Stimulated activated CD4-positive, alpha-beta T cell treated with anti-CD3 and anti-CD28 coated beads, Interleukin-1b, Interleukin-23, amount 100 ng/mL, for 1 hour (primary cell): ENCODE measurements around the gene TAGAP.
"Not testable (repeated sequence)": the region's sequence is repeated elsewhere in the genome, so short reads cannot be mapped to it uniquely, and the experiment has no call there.

Experiments used
- DNase-seq, 2 donors: peaks; one replicate each; pipeline ENCODE4 v3.0.0-alpha.2; 2020; ENCODE audit warnings: low read depth in 2 of 2

TAGAP gene

GRCh38 chr6:159045801-159046200, 1.0 kb upstream of the TAGAP start:
- DNase-seq: no peak

- DNase-seq: no peak
Observed at GRCh38 chr6:159043947-159044346, 844 bp downstream of the TAGAP start.

- DNase-seq: no peak
Observed at GRCh38 chr6:159043251-159043650, 1.5 kb downstream of the TAGAP start.

GRCh38 chr6:159042826-159043181, 2.0 kb downstream of the TAGAP start:
- DNase-seq: no peak

DNA sequence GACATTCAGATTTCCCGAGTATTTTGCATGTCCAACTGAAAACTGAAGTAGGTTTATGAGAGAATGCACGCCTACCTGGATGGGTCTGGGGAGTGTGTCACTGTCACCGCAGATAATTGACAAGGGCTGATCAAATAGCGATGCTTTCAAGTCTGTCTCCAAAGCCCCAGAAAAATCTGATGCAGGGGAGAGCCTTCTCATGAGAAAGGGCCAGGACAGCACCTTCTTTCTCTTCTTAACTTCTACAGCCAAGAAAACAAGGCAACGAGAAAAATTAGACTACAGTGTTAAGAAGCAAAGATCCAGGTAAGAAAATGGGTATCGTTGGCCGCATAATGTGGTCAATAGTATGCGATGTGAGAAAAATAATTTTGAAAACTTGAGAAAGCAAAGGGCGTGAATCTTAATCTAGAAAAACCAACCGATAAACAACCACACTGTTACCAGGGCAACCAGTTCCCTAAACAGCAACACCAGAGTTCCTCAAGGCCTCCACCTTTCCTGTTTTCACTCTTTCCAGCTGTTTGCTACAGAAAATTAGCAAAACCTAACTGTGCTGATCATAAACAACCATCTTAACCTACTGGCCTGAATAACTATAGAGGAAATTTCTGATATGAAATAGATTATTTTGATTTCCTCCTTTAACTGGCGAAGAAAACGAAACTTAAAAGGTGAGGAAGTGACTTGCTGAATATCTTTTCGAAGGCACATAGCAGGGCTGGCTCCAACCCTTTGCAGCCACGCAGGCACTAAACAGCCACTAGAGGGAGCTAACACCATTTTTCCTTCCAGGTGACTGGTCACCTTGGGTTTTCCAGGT, 2.6 kb downstream of the TAGAP start:
- DNase-seq: no peak

DNA sequence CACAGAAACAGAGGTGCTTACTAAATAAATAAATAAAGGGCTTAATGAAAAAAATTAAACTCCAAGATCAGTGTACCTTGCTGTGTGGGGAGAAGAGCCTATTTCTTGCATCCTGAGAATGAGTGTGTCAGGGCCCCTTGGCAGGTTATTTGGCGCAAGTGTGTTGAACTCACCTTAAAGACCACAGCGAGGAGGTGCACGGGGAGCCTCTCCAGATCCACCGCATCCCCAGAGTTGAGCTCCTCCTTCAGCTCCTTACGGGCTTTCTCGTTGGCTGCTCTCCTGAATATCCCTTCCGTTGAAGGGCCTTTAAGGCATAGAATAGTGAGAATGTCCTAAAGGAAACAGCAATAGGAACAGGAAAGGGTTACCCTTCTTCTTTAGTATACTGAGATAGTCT, 3.6 kb downstream of the TAGAP start:
- no peak for DNase-seq

GRCh38 chr6:159039885-159040258, 4.9 kb downstream of the TAGAP start:
- DNase-seq: no peak

DNA sequence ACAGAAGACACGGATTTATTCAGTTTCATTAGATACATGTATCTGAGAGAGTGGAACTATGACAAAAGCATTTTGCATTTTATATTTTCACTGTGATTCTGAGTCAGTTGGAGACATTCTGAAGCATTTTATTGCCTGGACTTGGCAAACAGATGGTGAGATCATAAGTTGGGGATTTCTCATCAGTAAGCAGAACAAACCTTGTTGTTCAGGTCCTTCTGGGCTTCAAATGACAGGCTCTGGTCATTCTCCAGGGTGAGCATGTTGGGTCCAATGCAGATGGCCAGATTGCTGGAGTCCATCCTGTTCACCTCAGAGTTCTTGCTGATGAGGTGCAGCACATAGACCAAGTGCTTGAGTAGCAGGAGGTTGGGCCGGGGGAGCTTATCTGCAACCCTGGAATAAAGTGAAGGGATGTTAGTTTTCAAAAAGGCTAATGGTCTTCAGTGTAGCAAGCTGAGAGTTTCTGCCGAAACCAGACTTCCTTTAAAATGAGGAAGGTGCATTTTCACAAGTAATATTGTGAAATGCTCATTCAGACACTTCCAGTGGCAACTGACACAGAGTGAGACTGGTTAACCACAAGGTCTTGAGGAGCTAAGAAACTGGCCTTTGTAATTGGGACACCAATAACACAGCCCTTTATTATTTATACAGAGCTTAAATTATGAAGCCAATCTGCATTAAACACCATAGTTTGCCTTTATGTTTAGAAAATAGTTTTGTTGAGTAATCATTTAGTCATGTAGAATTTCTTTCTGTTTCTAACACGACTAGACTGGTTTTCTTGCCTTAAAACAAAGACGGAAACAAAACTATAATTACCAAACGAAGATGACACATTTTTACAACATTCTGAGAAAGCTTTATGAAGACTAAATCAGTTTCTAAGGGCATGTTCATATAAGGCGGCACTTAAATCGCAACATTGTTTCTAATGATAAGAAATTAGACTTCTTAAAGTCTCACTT, 5.6 kb downstream of the TAGAP start:
- DNase-seq: no peak

GRCh38 chr6:159038318-159038717, 6.5 kb downstream of the TAGAP start:
- DNase-seq: not testable (repeated sequence)

DNA sequence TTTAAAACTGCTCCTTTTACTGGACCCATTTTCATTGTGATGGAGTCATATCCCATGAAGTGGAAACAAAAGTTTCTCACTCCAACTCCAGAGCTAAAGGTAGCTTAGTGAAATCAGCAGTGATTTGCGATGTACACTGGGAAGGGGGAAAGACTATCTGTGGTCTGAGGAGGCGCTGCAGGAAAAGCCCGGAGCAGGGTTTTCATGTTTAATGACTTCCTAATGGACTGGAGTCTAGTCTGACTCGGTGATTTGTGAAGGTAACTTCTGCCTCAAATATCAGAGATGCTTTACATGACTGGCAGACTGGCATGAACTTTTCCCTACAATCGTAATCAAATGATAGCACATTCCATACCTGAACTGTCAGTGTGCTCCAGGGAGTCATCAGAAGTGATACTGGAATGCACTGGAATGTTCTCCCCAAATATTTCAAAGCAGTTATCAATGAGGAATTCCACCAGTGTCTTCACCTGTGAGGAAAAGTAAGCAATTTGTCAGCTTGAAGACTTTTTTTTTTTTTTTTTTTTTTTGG, 7.0 kb downstream of the TAGAP start:
- no peak for DNase-seq

GRCh38 chr6:159036673-159037072, 8.1 kb downstream of the TAGAP start:
- DNase-seq: no peak

DNA sequence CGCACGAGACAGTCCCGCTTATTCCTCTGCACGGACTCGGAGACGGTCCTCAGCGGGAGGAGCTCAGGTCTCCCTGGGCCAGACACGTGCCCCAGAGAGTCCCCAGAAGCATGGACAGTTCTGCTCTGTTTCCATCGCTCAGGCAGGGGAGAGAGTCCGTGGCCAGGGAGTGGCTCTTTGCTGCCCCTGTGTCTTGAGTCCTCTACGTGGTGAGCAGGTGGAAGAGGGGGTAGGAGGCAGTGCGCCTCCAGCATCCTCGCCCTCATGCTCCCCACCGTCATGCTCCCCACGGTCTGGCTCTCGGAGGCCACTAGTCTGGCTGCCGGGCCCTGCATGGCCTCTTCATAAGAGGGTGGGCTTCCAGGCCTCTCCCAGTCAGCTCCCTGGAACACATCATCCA, 8.9 kb downstream of the TAGAP start:
- DNase-seq: no peak

DNA sequence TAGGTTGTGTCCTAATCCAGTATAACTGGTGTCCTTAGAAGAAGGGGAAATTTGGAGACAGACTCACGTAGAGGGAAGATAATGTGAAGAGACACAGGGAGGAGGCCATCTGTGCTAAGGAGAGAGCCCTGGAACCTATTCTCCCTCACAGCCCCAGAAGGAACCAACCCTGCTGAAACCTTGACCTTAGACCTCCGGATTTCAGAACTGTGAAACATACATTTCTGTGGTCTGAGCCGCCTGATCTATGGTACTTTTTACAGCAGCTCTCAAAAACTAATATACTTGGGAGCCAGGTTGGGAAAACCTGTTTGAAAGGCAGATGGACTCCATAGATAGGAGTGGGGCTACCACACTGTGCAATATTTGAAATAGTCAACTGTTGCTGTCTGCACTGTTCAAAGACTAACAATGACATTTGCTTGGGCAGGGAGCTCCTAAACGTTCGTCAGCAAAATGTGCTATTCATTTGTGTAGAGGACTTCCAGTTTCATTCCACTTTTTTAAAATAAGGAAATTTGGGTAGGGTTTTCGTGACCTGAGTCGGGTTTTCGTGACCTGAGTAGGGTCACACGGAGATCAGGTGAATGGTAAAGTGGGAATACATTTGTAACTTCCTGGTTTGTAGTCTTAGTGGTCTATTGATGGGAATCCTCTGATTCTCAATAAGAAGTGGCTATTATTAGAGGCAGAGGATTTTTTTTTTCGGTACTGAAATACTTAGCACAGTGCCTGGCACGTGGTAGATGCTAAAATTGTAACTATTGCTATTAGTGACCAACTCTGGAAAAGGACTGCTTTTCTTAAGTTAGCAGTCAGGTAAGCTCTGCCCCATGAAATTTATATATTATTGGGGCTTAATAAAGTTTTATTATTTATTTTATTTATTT, 11.4 kb downstream of the TAGAP start:
- DNase-seq: no peak

DNA sequence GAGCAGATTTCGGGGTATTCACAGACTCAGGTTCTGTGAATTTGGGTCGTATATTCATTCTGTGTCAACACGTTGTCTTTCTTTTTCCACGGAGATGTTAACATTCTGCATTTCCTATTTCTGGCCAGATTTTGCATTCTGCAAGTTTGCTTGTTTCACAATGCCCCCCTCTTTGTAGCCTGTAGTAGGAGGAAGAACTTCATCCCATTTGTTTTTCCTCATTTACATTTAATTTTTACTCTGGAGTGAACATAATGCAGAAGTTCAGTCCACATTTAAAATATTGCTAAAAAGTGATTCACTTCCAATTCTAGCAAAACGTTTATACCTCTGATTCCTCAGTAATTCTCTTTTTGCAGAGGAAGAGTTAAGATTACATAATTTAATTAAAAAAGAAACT, 12.9 kb downstream of the TAGAP start:
- no peak for DNase-seq

- DNase-seq: no peak
Observed at GRCh38 chr6:159030168-159030567, 14.6 kb downstream of the TAGAP start.

GRCh38 chr6:159025224-159025623, 19.6 kb downstream of the TAGAP start:
- not testable (repeated sequence) for DNase-seq

DNA sequence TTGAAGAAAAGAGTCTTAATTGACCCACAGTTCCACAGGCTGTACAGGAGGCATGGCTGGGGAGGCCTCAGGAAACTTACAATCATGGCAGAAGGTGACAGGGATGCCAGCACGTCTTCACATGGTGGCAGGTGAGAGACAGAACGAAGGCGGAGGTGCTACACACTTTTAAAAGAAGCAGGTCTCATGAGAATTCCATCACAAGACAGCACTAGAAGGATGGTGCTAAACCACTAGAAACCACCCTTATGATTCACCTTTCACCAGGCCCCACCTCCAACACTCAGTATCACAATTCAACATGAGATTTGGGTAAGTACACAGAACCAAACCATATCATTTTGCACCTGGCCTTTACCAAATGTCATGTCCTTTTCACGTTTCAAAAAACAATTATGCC, 20.9 kb downstream of the TAGAP start:
- no peak for DNase-seq

GRCh38 chr6:159020011-159020410, 24.8 kb downstream of the TAGAP start:
- no peak for DNase-seq

- no peak for DNase-seq
Observed at GRCh38 chr6:159017757-159018559, 26.8 kb downstream of the TAGAP start.

- DNase-seq: no peak
Observed at GRCh38 chr6:159014406-159014805, 30.4 kb downstream of the TAGAP start.

DNA sequence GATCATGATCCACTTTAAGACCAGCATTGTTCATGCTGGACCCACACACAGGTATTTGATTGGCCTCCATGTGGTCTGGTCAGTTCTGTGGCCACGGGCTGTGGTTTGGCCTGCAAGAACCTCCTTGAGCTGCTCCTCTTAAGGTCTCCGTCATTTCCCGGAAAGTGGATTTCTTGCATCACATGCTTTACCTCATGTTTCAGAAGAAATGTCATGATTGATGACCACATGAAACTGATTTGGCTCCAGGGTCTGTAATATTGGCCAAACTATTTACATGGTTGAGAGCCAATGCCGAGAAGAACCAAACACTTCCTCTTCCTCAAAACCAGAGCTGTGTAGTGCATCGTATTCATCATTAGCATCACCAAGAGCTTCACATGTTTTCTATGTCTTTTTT, 31.6 kb downstream of the TAGAP start:
- no peak for DNase-seq
